Mesodermal cell (in vitro differentiated cells): ENCODE results near the gene CHRNA9.
A peak's percentile ranks its signal among the peaks of the same experiment; 100 is the strongest.

Source experiments
- H3K27ac ChIP-seq: 2 replicates; pipeline ENCODE4 v1.7.0; 2013; ENCODE audit warnings: mild to moderate bottlenecking, low read depth, low read length, moderate library complexity; ENCODE audit not compliant: severe bottlenecking
- H3K36me3 ChIP-seq: 2 replicates; pipeline ENCODE4 v1.7.1; 2013; ENCODE audit warnings: mild to moderate bottlenecking, low read length, moderate library complexity; ENCODE audit not compliant: control insufficient read depth, insufficient read depth
- H3K4me1 ChIP-seq: one replicate; pipeline ENCODE4 v1.7.1; 2013; ENCODE audit warnings: mild to moderate bottlenecking, low read length; ENCODE audit not compliant: insufficient read depth, control insufficient read depth, poor library complexity, severe bottlenecking
- H3K4me3 ChIP-seq: 2 replicates; pipeline ENCODE4 v1.7.0; 2013; ENCODE audit warnings: low read length, control low read depth, mild to moderate bottlenecking; ENCODE audit not compliant: insufficient read depth, poor library complexity, severe bottlenecking; ENCODE audit errors: extremely low read depth
- H3K9me3 ChIP-seq: 2 replicates; pipeline ENCODE4 v1.7.1; 2013; ENCODE audit warnings: mild to moderate bottlenecking, low read length, moderate library complexity; ENCODE audit not compliant: control insufficient read depth
- WGBS, 2 experiments: methylation state at CpG; one replicate each; pipeline ENCODE4 v1.1.5; 2013; ENCODE audit warnings: missing lambda C conversion rate in 2 of 2; ENCODE audit not compliant: insufficient coverage in 2 of 2; 5-methylcytosine and 5-hydroxymethylcytosine counted together

CHRNA9 gene

DNA sequence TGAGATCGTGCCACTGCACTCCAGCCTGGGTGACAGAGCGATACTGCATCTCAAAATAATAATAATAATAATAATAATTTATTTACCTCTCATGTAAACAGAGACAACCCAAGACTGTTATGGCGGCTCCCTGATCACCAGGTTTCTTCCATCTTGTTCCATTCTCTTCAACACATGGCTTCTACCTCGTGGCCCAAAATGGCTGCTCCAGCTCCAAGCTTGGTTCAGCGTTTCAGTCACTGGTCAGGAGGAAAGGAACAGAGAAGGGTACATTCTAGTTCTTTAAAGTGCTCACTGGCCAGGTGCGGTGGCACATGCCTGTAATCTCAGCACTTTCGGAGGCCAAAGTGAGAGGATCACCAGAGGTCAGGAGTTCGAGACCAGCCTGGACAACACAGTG lies 24.9 kb upstream of the CHRNA9 start:
- no peak overlapping the region for H3K4me3 ChIP-seq
- H3K4me1 ChIP-seq, result no peaks in the 10 kb centered on the region
- H3K36me3 ChIP-seq, result no peaks in the 10 kb centered on the region
- no peaks in the 10 kb centered on the region for H3K9me3 ChIP-seq
- 90% methylated on average over 2 to 6 of the region's 8 CpGs for WGBS, 2 experiments
- no peak overlapping the region for H3K27ac ChIP-seq

GRCh38 chr4:40311811-40312346 lies 23.3 kb upstream of the CHRNA9 start:
- H3K36me3 ChIP-seq, result no peaks in the 10 kb centered on the region
- H3K4me1 ChIP-seq, result peaks cover 7% of the 10 kb centered on the region
- H3K9me3 ChIP-seq, result no peaks in the 10 kb centered on the region
- no peak overlapping the region for H3K4me3 ChIP-seq
- peak overlapping the region; percentile 86 for H3K27ac ChIP-seq
- WGBS, 2 experiments, result 73 to 81% methylated on average over 6 to 11 of the region's 11 CpGs

DNA sequence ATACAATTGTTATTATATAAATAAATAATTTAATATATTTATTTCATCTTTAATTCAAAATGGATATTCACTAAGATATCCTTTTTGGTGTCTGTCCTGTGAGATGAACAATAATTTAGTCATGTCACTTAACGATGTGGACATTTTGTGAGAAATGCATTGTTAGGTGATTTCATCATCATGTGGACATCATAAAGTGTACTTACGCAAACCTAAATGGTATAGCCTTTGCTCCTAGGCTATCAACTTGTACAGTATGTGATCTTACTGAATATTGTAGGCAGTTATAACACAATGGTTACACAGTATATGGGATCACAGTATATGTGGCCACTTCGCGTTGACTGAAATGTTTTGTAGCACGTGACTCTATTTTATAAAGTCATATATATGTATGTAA lies 20.2 kb upstream of the CHRNA9 start:
- Histone ChIP-seq H3K27ac (no peak overlapping the region), H3K36me3 (no peaks in the 10 kb centered on the region), H3K4me1 (peaks cover 8% of the 10 kb centered on the region), H3K4me3 (no peak overlapping the region), H3K9me3 (no peaks in the 10 kb centered on the region)
- WGBS, 2 experiments, result 88 to 100% methylated on average over 1 of the region's 5 CpGs

DNA sequence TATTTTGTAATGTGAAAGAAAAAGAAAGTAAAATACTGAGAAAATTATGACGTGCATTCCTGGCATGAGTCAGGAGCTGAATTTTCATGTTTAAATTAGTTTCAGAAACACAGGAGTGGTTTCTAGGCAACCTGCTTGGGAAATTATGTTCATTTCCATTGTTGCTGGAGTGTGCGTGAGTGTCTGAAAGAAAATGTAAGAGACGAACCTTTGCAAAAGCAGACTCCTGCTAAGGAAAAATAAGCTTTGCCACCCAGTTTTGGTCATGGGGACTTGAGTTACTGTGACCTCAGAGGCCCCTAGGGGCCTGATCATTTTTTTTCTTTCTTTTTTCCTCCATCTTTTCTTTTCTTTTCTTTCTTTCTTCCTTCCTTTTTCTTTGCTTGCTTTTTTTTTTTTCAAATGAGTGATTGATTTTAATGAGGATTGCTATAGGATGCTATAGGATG lies 18.8 kb upstream of the CHRNA9 start:
- H3K9me3 ChIP-seq, result no peaks in the 10 kb centered on the region
- H3K4me1 ChIP-seq, result peaks cover 11% of the 10 kb centered on the region
- no peaks in the 10 kb centered on the region for H3K36me3 ChIP-seq
- no peak overlapping the region for H3K4me3 ChIP-seq
- WGBS, 2 experiments, result 85 to 87% methylated on average over 3 of the region's 3 CpGs
- H3K27ac ChIP-seq, result peak overlapping the region; percentile 96

GRCh38 chr4:40316782-40317635 lies 18.1 kb upstream of the CHRNA9 start:
- Histone ChIP-seq H3K4me1 (peaks cover 15% of the 10 kb centered on the region), H3K4me3 (no peak overlapping the region), H3K27ac (peak overlapping the region; percentile 96), H3K36me3 (no peaks in the 10 kb centered on the region), H3K9me3 (no peaks in the 10 kb centered on the region)
- 19 to 23% methylated on average over 15 to 16 of the region's 19 CpGs for WGBS, 2 experiments

- no peaks in the 10 kb centered on the region for H3K36me3 ChIP-seq
- H3K4me1 ChIP-seq, result peaks cover 15% of the 10 kb centered on the region
- WGBS, 2 experiments, result 93 to 94% methylated on average over 7 to 8 of the region's 10 CpGs
- H3K27ac ChIP-seq, result no peak overlapping the region
- H3K4me3 ChIP-seq, result no peak overlapping the region
- no peaks in the 10 kb centered on the region for H3K9me3 ChIP-seq
These were observed 17.0 kb upstream of the CHRNA9 start for GRCh38 chr4:40317916-40318658.

DNA sequence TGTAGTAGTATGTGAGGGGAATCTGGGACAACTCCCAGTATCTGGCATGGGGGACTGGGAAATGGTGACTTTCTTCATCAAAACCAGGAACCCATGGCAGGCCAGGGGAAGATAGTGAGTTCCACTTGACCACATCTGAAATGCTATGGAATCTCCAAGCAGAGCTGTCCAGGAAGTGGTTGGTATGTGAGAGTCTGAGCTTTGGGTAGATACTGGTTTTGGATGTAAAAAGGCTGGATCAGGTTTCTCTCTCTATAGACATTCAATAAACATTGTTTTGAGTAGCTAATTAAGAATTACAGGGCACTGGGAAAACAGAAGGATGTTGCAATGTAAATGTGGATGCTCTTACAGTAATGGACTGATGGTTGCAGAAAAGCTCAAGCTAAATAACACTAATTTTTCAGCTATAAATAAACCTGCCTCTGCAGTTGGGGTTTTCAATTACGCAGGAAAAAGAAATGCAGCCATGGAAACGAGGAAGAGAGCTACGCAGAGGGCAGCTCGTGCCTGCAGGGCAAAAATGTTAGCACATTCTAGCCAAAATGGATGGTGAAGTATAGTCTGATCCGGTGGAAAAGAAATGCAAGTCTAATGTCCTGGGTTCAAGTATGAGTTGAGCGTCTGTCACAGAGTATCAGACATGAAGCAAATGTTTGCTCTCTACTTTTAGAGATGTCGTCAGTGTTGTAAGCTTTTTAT lies 13.4 kb upstream of the CHRNA9 start:
- 79 to 82% methylated on average over 6 of the region's 7 CpGs for WGBS, 2 experiments
- no peak overlapping the region for H3K27ac ChIP-seq

GRCh38 chr4:40322811-40323210 lies 12.3 kb upstream of the CHRNA9 start:
- no peaks in the 10 kb centered on the region for H3K9me3 ChIP-seq
- H3K27ac ChIP-seq, result no peak overlapping the region
- 82 to 89% methylated on average over 1 to 3 of the region's 4 CpGs for WGBS, 2 experiments
- H3K4me1 ChIP-seq, result peaks cover 11% of the 10 kb centered on the region
- H3K4me3 ChIP-seq, result no peak overlapping the region
- no peaks in the 10 kb centered on the region for H3K36me3 ChIP-seq

More for the DNA sequence above, 13.4 kb upstream of the CHRNA9 start:
- H3K4me3 ChIP-seq, result no peak overlapping the region
- no peaks in the 10 kb centered on the region for H3K36me3 ChIP-seq
- H3K9me3 ChIP-seq, result no peaks in the 10 kb centered on the region
- H3K4me1 ChIP-seq, result peaks cover 13% of the 10 kb centered on the region

DNA sequence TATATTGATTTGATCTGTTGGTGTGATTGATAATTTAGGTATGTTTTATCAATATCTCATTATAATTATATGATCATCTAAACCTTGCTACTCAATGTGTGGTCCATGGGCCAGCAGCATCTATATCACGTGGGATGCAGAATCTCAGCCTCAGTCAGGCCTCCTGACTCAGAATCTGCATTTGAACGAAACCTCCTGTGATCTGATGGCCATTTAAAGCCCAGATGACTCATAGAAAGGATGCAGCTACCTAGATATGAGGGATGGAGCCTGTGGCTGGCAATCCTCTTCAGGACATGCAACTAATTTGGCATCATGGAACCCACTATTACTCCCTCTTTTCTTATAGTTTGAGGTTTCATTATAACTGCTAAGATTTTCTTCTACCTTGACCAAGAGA lies 11.3 kb upstream of the CHRNA9 start:
- Histone ChIP-seq H3K36me3 (no peaks in the 10 kb centered on the region), H3K9me3 (no peaks in the 10 kb centered on the region), H3K4me3 (no peak overlapping the region), H3K27ac (no peak overlapping the region), H3K4me1 (peaks cover 11% of the 10 kb centered on the region)
- WGBS, 2 experiments, result 50% methylated on average over 1 of the region's 2 CpGs; no CpG with 5 or more reads in 1 of the 2 experiments

DNA sequence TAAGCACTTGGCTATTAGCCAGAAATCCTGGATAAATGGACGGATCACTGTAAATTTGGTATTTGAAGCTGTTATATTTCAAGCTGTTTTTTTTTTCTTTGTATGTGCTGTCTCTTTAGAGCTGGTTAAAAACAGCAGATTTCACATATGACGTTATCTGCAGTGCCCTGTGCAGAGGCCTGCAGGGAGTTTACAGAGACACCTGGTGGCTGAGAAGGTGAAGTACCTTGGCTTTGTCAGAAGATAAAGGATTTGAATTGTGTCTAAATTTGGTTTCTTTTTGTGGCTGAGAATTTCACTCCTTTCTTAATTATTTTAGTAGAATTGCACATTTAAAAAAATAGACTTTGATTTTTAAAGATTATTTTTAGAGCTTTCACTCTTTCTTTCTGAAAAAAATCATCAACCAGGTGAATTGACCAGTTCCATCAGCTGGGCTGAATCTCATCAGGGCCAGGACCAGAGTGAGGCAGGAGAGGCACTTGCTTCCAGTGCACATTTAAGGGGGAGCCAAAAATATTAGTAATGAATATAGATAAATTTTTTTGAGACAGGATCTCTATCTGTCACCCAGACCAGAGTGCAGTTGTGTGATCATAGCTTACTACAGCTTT lies 9.6 kb upstream of the CHRNA9 start:
- 50 to 56% methylated on average over 1 of the region's 2 CpGs for WGBS, 2 experiments
- peaks cover 11% of the 10 kb centered on the region for H3K4me1 ChIP-seq
- no peak overlapping the region for H3K4me3 ChIP-seq
- no peaks in the 10 kb centered on the region for H3K9me3 ChIP-seq
- H3K36me3 ChIP-seq, result no peaks in the 10 kb centered on the region
- H3K27ac ChIP-seq, result no peak overlapping the region
